SK-N-SH treated with all-trans-retinoic acid at 6 μM for 48 hours (cell line): ENCODE measurements around the gene NHEJ1.

Source experiments
- ATAC-seq: fragments of 200-7000 bp; cut with Tn5 transposase; 3 replicates; pipeline ENCODE4 v1.9.1; 2020; ENCODE audit warnings: mild to moderate bottlenecking, moderate library complexity
- BACH2 ChIP-seq: fragments of 250-450 bp; sonication (Bioruptor Pico); IDR thresholded peaks from 2 replicates; pipeline ENCODE4 v1.9.0; 2021; ENCODE audit warnings: mild to moderate bottlenecking, borderline replicate concordance
- CREB5 ChIP-seq: fragments of 250-450 bp; sonication (Bioruptor Pico); IDR thresholded peaks from 2 replicates; pipeline ENCODE4 v1.5.1; 2020; ENCODE audit warnings: low read depth, mild to moderate bottlenecking, moderate library complexity
- CSRNP3 ChIP-seq: fragments of 250-450 bp; sonication (Bioruptor Pico); IDR thresholded peaks from 2 replicates; pipeline ENCODE4 v1.5.1; 2021; ENCODE audit warnings: mild to moderate bottlenecking, moderate library complexity
- GLIS3 ChIP-seq: fragments of 250-450 bp; sonication (Bioruptor Pico); IDR thresholded peaks from 2 replicates; pipeline ENCODE4 v1.5.0; 2020; ENCODE audit warnings: mild to moderate bottlenecking, moderate library complexity
- ISL1 ChIP-seq: fragments of 250-450 bp; sonication (Bioruptor Pico); IDR thresholded peaks from 2 replicates; pipeline ENCODE4 v2.1.2; 2022; ENCODE audit warnings: mild to moderate bottlenecking, moderate library complexity
- PATZ1 ChIP-seq: fragments of 250-450 bp; sonication (Bioruptor Pico); IDR thresholded peaks from 2 replicates; pipeline ENCODE4 v1.8.0; 2020; ENCODE audit warnings: mild to moderate bottlenecking, moderate library complexity, borderline replicate concordance
- POU6F1 ChIP-seq: fragments of 250-450 bp; sonication (Bioruptor Pico); IDR thresholded peaks from 2 replicates; pipeline ENCODE4 v1.8.0; 2021; ENCODE audit warnings: low read depth, mild to moderate bottlenecking, moderate library complexity, borderline replicate concordance
- PPARA ChIP-seq: fragments of 250-450 bp; sonication (Bioruptor Pico); IDR thresholded peaks from 2 replicates; pipeline ENCODE4 v1.5.0; 2020; ENCODE audit warnings: mild to moderate bottlenecking, borderline replicate concordance
- RARB ChIP-seq: fragments of 250-450 bp; sonication (Bioruptor Pico); IDR thresholded peaks from 2 replicates; pipeline ENCODE4 v1.8.0; 2021; ENCODE audit warnings: mild to moderate bottlenecking, moderate library complexity
- SNAI2 ChIP-seq: fragments of 250-450 bp; sonication (Bioruptor Pico); IDR thresholded peaks from 2 replicates; pipeline ENCODE4 v1.5.0; 2020; ENCODE audit warnings: mild to moderate bottlenecking, moderate library complexity
- TCF4 ChIP-seq: fragments of 250-450 bp; sonication (Bioruptor Pico); IDR thresholded peaks from 2 replicates; pipeline ENCODE4 v1.8.0; 2021; ENCODE audit warnings: mild to moderate bottlenecking, moderate library complexity, borderline replicate concordance
- TOX ChIP-seq: fragments of 250-450 bp; sonication (Bioruptor Pico); IDR thresholded peaks from 2 replicates; pipeline ENCODE4 v1.8.0; 2021; ENCODE audit warnings: mild to moderate bottlenecking, moderate library complexity, borderline replicate concordance
- TSHZ2 ChIP-seq: fragments of 250-450 bp; sonication (Bioruptor Pico); IDR thresholded peaks from 2 replicates; pipeline ENCODE4 v1.5.0; 2020; ENCODE audit warnings: mild to moderate bottlenecking, moderate library complexity
- ZFP3 ChIP-seq: fragments of 250-450 bp; sonication (Bioruptor Pico); IDR thresholded peaks from 2 replicates; pipeline ENCODE4 v1.5.0; 2020; ENCODE audit warnings: mild to moderate bottlenecking, moderate library complexity
- ZNF565 ChIP-seq: fragments of 450-650 bp; formaldehyde crosslinking; conservative IDR thresholded peaks from 2 replicates; pipeline ENCODE4 v1.5.0; 2020; ENCODE audit warnings: low read depth, mild to moderate bottlenecking, moderate library complexity
- ZNF70 ChIP-seq: fragments of 450-650 bp; formaldehyde crosslinking; IDR thresholded peaks from 2 replicates; pipeline ENCODE4 v1.5.0; 2020; ENCODE audit warnings: mild to moderate bottlenecking, moderate library complexity
- ZNF8 ChIP-seq: fragments of 450-650 bp; formaldehyde crosslinking; IDR thresholded peaks from 2 replicates; pipeline ENCODE4 v1.5.0; 2020; ENCODE audit warnings: mild to moderate bottlenecking, moderate library complexity

Gene NHEJ1

GRCh38 chr2:219183151-219183772, 22.6 kb upstream of the NHEJ1 start:
- ATAC-seq, result no peak

GRCh38 chr2:219182331-219183150, 21.9 kb upstream of the NHEJ1 start:
- TF ChIP-seq ZFP3 (CRISPR knock-in tag) (no peak), TSHZ2 (CRISPR knock-in tag) (no peak), POU6F1 (no peak), SNAI2 (CRISPR knock-in tag) (no peak), TOX (CRISPR knock-in tag) (no peak), ZNF565 (CRISPR knock-in tag) (no peak), BACH2 (CRISPR knock-in tag) (no peak), TCF4 (no peak), CSRNP3 (CRISPR knock-in tag) (no peak)

More at GRCh38 chr2:219183151-219183772, 22.6 kb upstream of the NHEJ1 start:
- TF ChIP-seq TOX (CRISPR knock-in tag) (no peak), ISL1 (no peak), CREB5 (CRISPR knock-in tag) (no peak), ZFP3 (CRISPR knock-in tag) (no peak), TCF4 (no peak), PPARA (CRISPR knock-in tag) (no peak)

GRCh38 chr2:219181531-219181930, 20.9 kb upstream of the NHEJ1 start:
- no peak for ATAC-seq
- TF ChIP-seq CSRNP3 (CRISPR knock-in tag) (no peak), TCF4 (no peak), ZNF8 (CRISPR knock-in tag) (no peak), PPARA (CRISPR knock-in tag) (no peak), RARB (CRISPR knock-in tag) (no peak), ZNF565 (CRISPR knock-in tag) (no peak), GLIS3 (no peak), ZNF70 (CRISPR knock-in tag) (no peak), PATZ1 (CRISPR knock-in tag) (no peak), SNAI2 (CRISPR knock-in tag) (no peak), ZFP3 (CRISPR knock-in tag) (no peak), TSHZ2 (CRISPR knock-in tag) (no peak), CREB5 (CRISPR knock-in tag) (no peak), ISL1 (no peak), TOX (CRISPR knock-in tag) (no peak)

More at GRCh38 chr2:219182331-219183150, 21.9 kb upstream of the NHEJ1 start:
- ATAC-seq, result no peak
